ENCODE measurements around the gene CDK13. TPM values are rescaled to one million over a fixed set of nuclear protein-coding genes. Genes with fewer than 3 reads are reported as not detected.
"Not testable (repeated sequence)": the region's sequence is repeated elsewhere in the genome, so short reads cannot be mapped to it uniquely, and the experiment has no call there.

The CDK13 gene
- total RNA-seq, 1 donor from 2014 or later = 68.6 TPM

GRCh38 chr7:40120020-40120419 is 170.0 kb downstream of the CDK13 start:
- Histone ChIP-seq H3K9me3 (no peaks in the 10 kb centered on the region), H3K4me1 (no peaks in the 10 kb centered on the region), H3K27ac (no peak overlapping the region), H3K36me3 (no peaks in the 10 kb centered on the region), H3K4me3 (no peak overlapping the region), H3K27me3 (no peaks in the 10 kb centered on the region)
- DNase-seq (ENCODE audit: low spot score in 2 of 2) = no peak
- no peak for TF ChIP-seq CTCF (IDR thresholded peaks at IDR 0.05)
- intact Hi-C loops (cut with DNase I) = no loop called here

- H3K9me3 ChIP-seq; H3K36me3 ChIP-seq; H3K4me1 ChIP-seq; H3K27ac ChIP-seq; H3K4me3 ChIP-seq; intact Hi-C loops (cut with DNase I); DNase-seq (ENCODE audit: low spot score in 2 of 2); H3K27me3 ChIP-seq: not testable (repeated sequence)
These were observed 172.3 kb downstream of the CDK13 start for GRCh38 chr7:40122100-40122939.

- Histone ChIP-seq H3K4me1 (no peaks in the 10 kb centered on the region), H3K9me3 (no peaks in the 10 kb centered on the region), H3K27me3 (no peaks in the 10 kb centered on the region), H3K36me3 (peaks cover 0 to 3% of the 10 kb centered on the region in 2 donors), H3K27ac (no peak overlapping the region), H3K4me3 (no peak overlapping the region)
- no peak for TF ChIP-seq CTCF (IDR thresholded peaks at IDR 0.05)
- DNase-seq (ENCODE audit: low spot score in 2 of 2) = no peak
- intact Hi-C loops (cut with DNase I) = no loop called here
These were observed 172.8 kb downstream of the CDK13 start for GRCh38 chr7:40122940-40123254.

- H3K4me3 ChIP-seq = peak overlapping the region; percentile 70 to 89
- no peak for DNase-seq (ENCODE audit: low spot score in 2 of 2)
- H3K4me1 ChIP-seq = peaks cover 0 to 19% of the 10 kb centered on the region in 2 donors
- no peaks in the 10 kb centered on the region for H3K27me3 ChIP-seq
- no peaks in the 10 kb centered on the region for H3K36me3 ChIP-seq
- no peak for TF ChIP-seq CTCF (IDR thresholded peaks at IDR 0.05)
- intact Hi-C loops (cut with DNase I) = loop anchor here (1.0 to 5.0 kb wide), 2 partner anchors 184 to 511 kb away; partner anchors contain the start of gene RALA
- H3K9me3 ChIP-seq = no peaks in the 10 kb centered on the region
- H3K27ac ChIP-seq = peak overlapping the region; percentile 87 to 90
These were observed 183.7 kb downstream of the CDK13 start for GRCh38 chr7:40133561-40134427.

- intact Hi-C loops (cut with DNase I) = loop anchor here (1.0 to 5.0 kb wide), 2 partner anchors 185 to 512 kb away; partner anchors contain the start of gene RALA
- peak; percentile 87 to 99 (median 97) for TF ChIP-seq CTCF (IDR thresholded peaks at IDR 0.05)
- H3K27ac ChIP-seq = peak within 1 kb of the TSS; percentile 87 to 90
- no peaks in the 10 kb centered on the region for H3K27me3 ChIP-seq
- H3K4me1 ChIP-seq = peaks cover 0 to 19% of the 10 kb centered on the region in 2 donors
- H3K36me3 ChIP-seq = no peaks in the 10 kb centered on the region
- H3K9me3 ChIP-seq = no peaks in the 10 kb centered on the region
- peak within 1 kb of the TSS; percentile 70 to 89 for H3K4me3 ChIP-seq
- DNase-seq (ENCODE audit: low spot score in 2 of 2) = peak; percentile 30 to 90
These were observed 184.6 kb downstream of the CDK13 start, which contains the start of the genes MPLKIP and SUGCT for GRCh38 chr7:40134428-40135316. MPLKIP (minus strand) TSS chr7:40134622; CDS start chr7:40134567, 55 bp downstream. SUGCT (plus strand) TSS chr7:40135005.
